Measurements from ENCODE around the gene PLXNA4.

GRCh38 chr7:132123773-132124172 is 452.5 kb downstream of the PLXNA4 start:
- no peak for TF ChIP-seq POLR2A (IDR thresholded peaks at IDR 0.05; ENCODE audit: low read length)
- no peak for TF ChIP-seq GATA1 (IDR thresholded peaks at IDR 0.05; ENCODE audit: low read depth, low read length)

Measured in erythroblast (primary cell).